Measurements from ENCODE around the gene S100A14. TPM values are rescaled to one million over a fixed set of nuclear protein-coding genes. Genes with fewer than 3 reads are reported as not detected.

S100A14 gene
- total RNA-seq, 6 experiments from 2014 or later: 1.8 to 14.0 (median 5.2) TPM

- ATAC-seq: no peak
- Histone ChIP-seq H3K4me3 (no peak overlapping the region), H3K27ac (peak overlapping the region; percentile 22 to 60 (median 58)), H3K9me3 (no peaks in the 10 kb centered on the region), H3K4me1 (peaks cover 0 to 27% (median 10%) of the 10 kb centered on the region in 4 donors), H3K36me3 (no peaks in the 10 kb centered on the region), H3K27me3 (no peaks in the 10 kb centered on the region)
- DNase-seq: peak in 1 of 3 donors; percentile 40
- TF ChIP-seq POLR2A (IDR thresholded peaks at IDR 0.05) (no peak), CTCF (IDR thresholded peaks at IDR 0.05) (no peak)
- intact Hi-C loops (cut with DNase I): no loop called here
- WGBS (ENCODE audit: insufficient coverage, low coverage, low lambda C conversion rate, missing lambda C conversion rate): 41% methylated on average over 3 of the region's 5 CpGs
Observed at GRCh38 chr1:153616917-153617311, 789 bp upstream of the S100A14 start.

GRCh38 chr1:153615406-153615805 is 719 bp downstream of the S100A14 start:
- H3K9me3 ChIP-seq: no peaks in the 10 kb centered on the region
- no peaks in the 10 kb centered on the region for H3K27me3 ChIP-seq
- no peak for ATAC-seq
- WGBS (ENCODE audit: insufficient coverage, low coverage, low lambda C conversion rate, missing lambda C conversion rate): no CpG with 5 or more reads among the region's 2 CpGs
- TF ChIP-seq CTCF (IDR thresholded peaks at IDR 0.05) (no peak), POLR2A (IDR thresholded peaks at IDR 0.05) (no peak)
- H3K4me3 ChIP-seq: no peak overlapping the region
- no peaks in the 10 kb centered on the region for H3K36me3 ChIP-seq
- peaks cover 0 to 31% (median 14%) of the 10 kb centered on the region in 4 donors for H3K4me1 ChIP-seq
- H3K27ac ChIP-seq: no peak overlapping the region
- peak in 1 of 3 donors; percentile 48 for DNase-seq
- intact Hi-C loops (cut with DNase I): no loop called here

- Histone ChIP-seq H3K27ac (no peak overlapping the region), H3K9me3 (no peaks in the 10 kb centered on the region), H3K4me3 (no peak overlapping the region), H3K27me3 (no peaks in the 10 kb centered on the region), H3K36me3 (no peaks in the 10 kb centered on the region), H3K4me1 (peaks cover 0 to 36% (median 16%) of the 10 kb centered on the region in 4 donors)
- TF ChIP-seq CTCF (IDR thresholded peaks at IDR 0.05): no peak
- no peak for TF ChIP-seq POLR2A (IDR thresholded peaks at IDR 0.05)
- WGBS (ENCODE audit: insufficient coverage, low coverage, low lambda C conversion rate, missing lambda C conversion rate): 60% methylated on average over 1 of the region's 7 CpGs
- intact Hi-C loops (cut with DNase I): no loop called here
- ATAC-seq: no peak
- DNase-seq: peak in 1 of 3 donors; percentile 29
Observed at GRCh38 chr1:153614906-153615305, 1.2 kb downstream of the S100A14 start.

GRCh38 chr1:153614189-153614900 is 1.8 kb downstream of the S100A14 start:
- WGBS (ENCODE audit: insufficient coverage, low coverage, low lambda C conversion rate, missing lambda C conversion rate): 71% methylated on average over 1 of the region's 2 CpGs
- TF ChIP-seq CTCF (IDR thresholded peaks at IDR 0.05) (no peak), POLR2A (IDR thresholded peaks at IDR 0.05) (no peak)
- Histone ChIP-seq H3K9me3 (no peaks in the 10 kb centered on the region), H3K27me3 (no peaks in the 10 kb centered on the region), H3K4me3 (no peak overlapping the region), H3K36me3 (no peaks in the 10 kb centered on the region), H3K27ac (no peak overlapping the region), H3K4me1 (peaks cover 0 to 41% (median 19%) of the 10 kb centered on the region in 4 donors)
- ATAC-seq (no peak), DNase-seq (peak in 1 of 3 donors; percentile 4)
- intact Hi-C loops (cut with DNase I): no loop called here

Data from right lobe of liver (tissue), 6 donors.